ENCODE results near the gene STATH.

STATH gene

GRCh38 chr4:69991016-69991415 is 4.8 kb upstream of the STATH start:
- Histone ChIP-seq H3F3A (ENCODE audit: insufficient read depth, low read length) (no peaks in the 10 kb centered on the region), H4K20me1 (ENCODE audit: insufficient read depth, low read length) (no peaks in the 10 kb centered on the region), H3K79me2 (ENCODE audit: low read length) (no peaks in the 10 kb centered on the region), H3K9me2 (replicated peaks; ENCODE audit: insufficient read depth, low read length) (no peaks in the 10 kb centered on the region), H3K4me3 (ENCODE audit: low read length) (no peak overlapping the region), H3K27ac (ENCODE audit: low read length) (no peak overlapping the region), H2AFZ (ENCODE audit: low read length) (no peak overlapping the region), H3K36me3 (replicated peaks; ENCODE audit: insufficient read depth, low read length) (no peaks in the 10 kb centered on the region), H3K4me2 (ENCODE audit: low read depth, low read length) (no peak overlapping the region), H3K27me3 (replicated peaks; ENCODE audit: insufficient read depth, low read length) (no peaks in the 10 kb centered on the region), H3K4me1 (ENCODE audit: low read length) (no peaks in the 10 kb centered on the region), H3K9ac (ENCODE audit: low read length) (no peak overlapping the region), H3K9me3 (replicated peaks; ENCODE audit: insufficient read depth, low read length) (no peaks in the 10 kb centered on the region)
- TF ChIP-seq CTCF (IDR thresholded peaks at IDR 0.05; ENCODE audit: low read length) = no peak
- DNase-seq = no peak

- H3K4me3 ChIP-seq (ENCODE audit: low read length) = no peak overlapping the region
- no peaks in the 10 kb centered on the region for H3K36me3 ChIP-seq (replicated peaks; ENCODE audit: insufficient read depth, low read length)
- H3K9ac ChIP-seq (ENCODE audit: low read length) = no peak overlapping the region
- H3F3A ChIP-seq (ENCODE audit: insufficient read depth, low read length) = no peaks in the 10 kb centered on the region
- no peaks in the 10 kb centered on the region for H3K9me3 ChIP-seq (replicated peaks; ENCODE audit: insufficient read depth, low read length)
- no peak overlapping the region for H2AFZ ChIP-seq (ENCODE audit: low read length)
- no peak overlapping the region for H3K27ac ChIP-seq (ENCODE audit: low read length)
- no peaks in the 10 kb centered on the region for H4K20me1 ChIP-seq (ENCODE audit: insufficient read depth, low read length)
- no peak for DNase-seq
- no peak overlapping the region for H3K4me2 ChIP-seq (ENCODE audit: low read depth, low read length)
- H3K27me3 ChIP-seq (replicated peaks; ENCODE audit: insufficient read depth, low read length) = no peaks in the 10 kb centered on the region
- no peaks in the 10 kb centered on the region for H3K79me2 ChIP-seq (ENCODE audit: low read length)
- no peak for TF ChIP-seq EZH2phosphoT487 (IDR thresholded peaks at IDR 0.05; ENCODE audit: low read length)
- TF ChIP-seq EZH2 (optimal IDR thresholded peaks at IDR 0.05; ENCODE audit: low read depth, low read length) = no peak
- TF ChIP-seq CTCF (IDR thresholded peaks at IDR 0.05; ENCODE audit: low read length) = no peak
- no peaks in the 10 kb centered on the region for H3K9me2 ChIP-seq (replicated peaks; ENCODE audit: insufficient read depth, low read length)
- H3K4me1 ChIP-seq (ENCODE audit: low read length) = no peaks in the 10 kb centered on the region
Measured at GRCh38 chr4:69994782-69995181, 984 bp upstream of the STATH start.

GRCh38 chr4:69999420-69999819 is 3.7 kb downstream of the STATH start:
- H3K36me3 ChIP-seq (replicated peaks; ENCODE audit: insufficient read depth, low read length) = no peaks in the 10 kb centered on the region
- H3K79me2 ChIP-seq (ENCODE audit: low read length) = no peaks in the 10 kb centered on the region
- no peak for DNase-seq
- peak overlapping the region; percentile 16; the same call in 1 of the 2 replicates for H2AFZ ChIP-seq (ENCODE audit: low read length)
- TF ChIP-seq CTCF (IDR thresholded peaks at IDR 0.05; ENCODE audit: low read length) (no peak), EZH2 (optimal IDR thresholded peaks at IDR 0.05; ENCODE audit: low read depth, low read length) (no peak), EZH2phosphoT487 (IDR thresholded peaks at IDR 0.05; ENCODE audit: low read length) (no peak)
- H4K20me1 ChIP-seq (ENCODE audit: insufficient read depth, low read length) = no peaks in the 10 kb centered on the region
- H3K27me3 ChIP-seq (replicated peaks; ENCODE audit: insufficient read depth, low read length) = no peaks in the 10 kb centered on the region
- H3K4me3 ChIP-seq (ENCODE audit: low read length) = no peak overlapping the region
- H3K9me2 ChIP-seq (replicated peaks; ENCODE audit: insufficient read depth, low read length) = no peaks in the 10 kb centered on the region
- H3K9me3 ChIP-seq (replicated peaks; ENCODE audit: insufficient read depth, low read length) = no peaks in the 10 kb centered on the region
- no peak overlapping the region for H3K9ac ChIP-seq (ENCODE audit: low read length)
- 0 out of 2 replicates have a peak overlapping the region, but pooled peaks have one; percentile 8 for H3K4me2 ChIP-seq (ENCODE audit: low read depth, low read length)
- H3K4me1 ChIP-seq (ENCODE audit: low read length) = no peaks in the 10 kb centered on the region
- H3F3A ChIP-seq (ENCODE audit: insufficient read depth, low read length) = no peaks in the 10 kb centered on the region
- H3K27ac ChIP-seq (ENCODE audit: low read length) = no peak overlapping the region
